GM19099 (cell line): Measurements from ENCODE around the gene MACC1.

Experiments
- POLR2A ChIP-seq: IDR thresholded peaks from 3 replicates; pipeline ENCODE4 v1.6.1; 2011; ENCODE audit warnings: low read depth; ENCODE audit not compliant: insufficient read length; ENCODE audit errors: extremely low read depth

MACC1 gene

DNA sequence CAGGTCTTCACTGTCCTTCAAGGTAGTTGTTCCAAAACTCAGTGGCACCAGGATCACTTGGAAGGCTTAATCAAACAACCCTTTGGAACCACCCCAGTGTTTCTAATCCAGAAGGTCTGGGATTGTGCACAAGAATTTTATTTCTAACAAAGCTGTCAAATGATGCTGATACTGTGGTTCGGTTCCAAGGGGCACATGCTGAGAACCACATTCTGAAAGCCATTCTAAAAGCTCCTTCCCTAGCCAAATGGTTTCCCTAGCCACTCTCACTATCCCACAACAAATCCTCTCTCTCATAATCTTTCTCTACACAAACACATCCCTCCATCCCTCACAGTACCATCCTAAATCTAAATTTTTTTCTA is 52.1 kb downstream of the MACC1 start:
- no peak for TF ChIP-seq POLR2A

DNA sequence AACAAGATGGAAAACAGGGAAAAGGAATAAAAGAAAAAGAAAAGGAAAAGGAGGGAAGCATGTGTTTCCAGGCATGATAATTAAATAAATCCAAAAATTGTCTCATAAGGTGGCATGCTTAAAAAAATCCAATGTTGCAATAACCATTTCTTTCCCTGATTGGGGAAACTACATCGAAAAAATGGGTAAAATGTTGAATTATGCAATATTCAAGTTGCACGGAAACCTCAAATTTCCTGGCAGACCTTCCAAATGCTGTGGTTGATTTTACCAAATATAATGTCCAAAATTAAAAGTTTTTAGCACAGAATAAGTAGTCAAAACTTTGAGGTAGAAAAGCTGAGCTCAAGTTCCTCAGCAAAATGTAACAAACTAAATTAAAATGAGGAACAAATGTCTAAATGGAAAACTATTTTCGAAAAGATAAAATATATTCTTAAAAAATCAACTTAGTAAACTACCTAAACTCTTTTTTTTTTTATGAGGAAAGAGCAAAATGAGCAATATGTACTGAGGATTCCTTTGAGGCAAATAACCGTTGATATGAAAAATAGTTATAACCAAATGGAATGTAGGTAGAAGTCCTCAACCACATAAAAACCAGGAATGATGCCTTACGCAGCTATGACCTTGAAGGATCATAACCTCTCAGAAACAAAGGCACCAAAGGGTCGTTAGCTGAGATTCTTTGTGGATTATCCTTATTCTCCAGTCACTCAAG is 52.6 kb downstream of the MACC1 start:
- no peak for TF ChIP-seq POLR2A

DNA sequence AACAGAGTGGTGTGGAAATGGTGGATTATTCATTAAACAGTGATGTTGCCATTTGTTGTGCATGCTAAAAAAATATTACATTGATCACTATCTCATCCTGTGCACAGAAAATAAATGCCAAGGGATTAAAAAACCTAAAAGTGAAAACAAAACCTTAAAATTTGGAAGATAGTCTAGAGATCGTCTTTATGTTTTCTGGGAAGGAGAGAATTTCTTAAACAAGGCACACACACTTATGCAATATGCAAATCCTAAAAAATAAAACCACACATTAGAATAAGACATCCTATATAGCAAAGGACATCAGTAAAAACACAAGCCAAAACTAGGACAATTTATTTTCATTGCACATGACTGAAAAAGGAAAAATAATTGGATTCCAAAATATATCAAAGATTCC is 54.5 kb downstream of the MACC1 start:
- TF ChIP-seq POLR2A: no peak

DNA sequence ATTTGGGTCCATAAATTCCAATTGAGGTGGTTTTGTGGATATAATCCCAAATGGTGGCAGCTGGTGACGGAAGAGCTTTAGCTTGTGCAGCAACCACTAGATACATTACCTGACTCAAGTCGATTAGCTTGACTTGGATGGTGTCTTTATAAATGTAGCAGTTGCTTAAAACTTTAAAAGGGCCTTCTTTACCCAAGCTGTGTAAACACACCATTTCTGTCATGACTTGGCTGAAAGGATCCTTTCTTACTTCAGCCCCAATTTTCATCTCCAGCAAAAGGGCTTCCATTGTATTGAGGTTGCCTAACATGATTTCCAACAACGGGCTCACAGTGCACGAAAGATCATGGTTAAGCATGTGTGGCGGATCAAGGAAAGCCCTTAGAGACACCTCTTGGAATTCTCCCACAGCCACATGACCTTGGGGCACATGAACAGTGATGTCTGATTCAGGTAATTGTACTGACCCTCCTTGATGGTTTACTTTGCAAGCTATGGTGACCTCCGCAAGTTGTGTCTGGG is 57.9 kb downstream of the MACC1 start:
- no peak for TF ChIP-seq POLR2A

DNA sequence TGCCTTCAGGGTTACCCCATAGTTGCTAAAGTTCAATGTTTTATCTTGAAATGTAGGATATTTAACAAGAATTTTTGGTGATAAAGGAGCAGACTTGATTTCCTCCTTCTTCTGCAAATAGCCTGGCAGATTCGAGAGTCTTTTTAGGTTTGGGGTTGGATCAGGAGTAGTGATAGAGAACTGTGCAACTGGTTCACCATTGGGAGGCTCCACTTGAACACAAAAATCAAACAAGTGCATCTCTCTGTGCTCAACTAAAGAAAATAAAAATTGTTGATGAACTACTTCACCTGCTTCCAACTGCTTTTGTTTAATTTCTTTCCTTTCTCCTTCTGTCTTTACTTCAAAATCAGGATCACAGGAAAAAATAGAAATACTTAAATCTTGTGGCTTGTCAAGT is 58.5 kb downstream of the MACC1 start:
- TF ChIP-seq POLR2A: no peak

DNA sequence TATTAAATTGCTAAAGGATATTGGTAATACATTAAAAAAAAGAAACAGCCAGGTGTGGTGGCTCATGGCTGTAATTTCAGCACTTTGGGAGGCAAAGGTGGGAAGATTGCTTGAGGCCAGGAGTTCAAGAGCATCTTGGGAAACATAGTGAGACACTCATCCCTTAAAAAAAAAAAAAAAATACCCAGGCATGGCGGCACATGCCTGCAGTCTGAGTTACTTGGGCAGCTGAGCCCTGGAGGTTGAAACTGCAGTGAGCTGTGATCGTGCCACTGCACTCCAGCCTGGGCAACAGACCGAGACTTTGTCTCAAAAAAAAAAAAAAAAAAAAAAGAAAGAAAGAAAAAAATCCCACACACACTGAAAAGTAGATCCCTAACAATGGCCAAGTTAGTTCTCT is 59.7 kb downstream of the MACC1 start:
- TF ChIP-seq POLR2A: no peak

DNA sequence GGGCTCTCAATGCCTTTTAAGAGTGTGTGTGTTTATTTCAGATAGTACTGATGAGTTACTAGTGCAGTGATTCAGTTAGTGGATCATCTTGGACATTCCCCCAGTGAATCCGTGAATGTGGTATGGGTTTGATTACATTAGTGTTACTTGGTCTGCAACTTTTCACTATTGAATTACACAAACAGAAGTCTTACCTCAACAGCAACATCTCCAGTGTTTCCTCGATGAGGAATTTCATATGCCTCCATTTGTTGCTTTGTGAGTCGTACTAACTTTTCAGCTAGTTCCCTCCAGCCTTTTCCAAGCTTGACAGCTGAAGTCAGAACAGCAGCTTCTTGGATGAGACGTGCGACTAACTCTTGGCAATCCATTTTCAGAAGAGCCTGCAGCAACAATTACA is 63.2 kb downstream of the MACC1 start:
- no peak for TF ChIP-seq POLR2A

DNA sequence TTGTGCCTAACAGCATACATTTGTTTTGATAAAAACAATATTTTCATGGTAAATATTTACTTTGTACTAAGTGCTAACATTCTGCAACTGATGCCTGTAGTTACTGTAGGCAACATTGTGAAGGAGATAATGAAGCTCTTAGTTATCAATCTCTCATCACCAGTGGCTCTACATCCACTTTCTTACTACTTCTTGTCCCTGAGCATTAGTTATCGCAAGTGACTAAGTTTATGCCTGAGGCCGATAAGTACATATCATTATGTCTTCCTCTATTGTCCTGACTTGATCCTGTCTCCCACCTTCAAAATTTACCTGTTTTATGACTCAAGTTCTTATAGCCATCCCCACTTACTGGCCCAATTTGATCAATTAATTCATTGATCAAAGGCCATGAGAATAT is 63.6 kb downstream of the MACC1 start:
- no peak for TF ChIP-seq POLR2A

DNA sequence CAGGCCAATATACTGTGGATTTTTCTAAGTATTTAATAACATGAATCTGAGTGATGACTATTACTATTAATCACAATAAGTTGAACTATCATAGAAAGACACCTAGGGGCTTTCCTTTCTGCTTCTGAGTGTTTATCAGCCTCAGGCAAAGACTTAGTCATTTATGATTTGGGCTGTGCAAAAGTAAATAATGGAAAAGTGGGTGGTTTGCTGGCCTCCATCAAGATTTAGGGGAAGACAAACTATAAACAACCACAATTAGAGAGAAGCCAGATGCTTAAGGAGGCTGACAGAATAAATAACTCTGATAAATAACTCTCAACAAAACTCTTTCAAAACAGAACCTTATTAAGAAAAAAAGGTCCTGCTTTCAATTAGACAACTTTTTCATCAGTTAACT is 64.7 kb downstream of the MACC1 start:
- TF ChIP-seq POLR2A: no peak

DNA sequence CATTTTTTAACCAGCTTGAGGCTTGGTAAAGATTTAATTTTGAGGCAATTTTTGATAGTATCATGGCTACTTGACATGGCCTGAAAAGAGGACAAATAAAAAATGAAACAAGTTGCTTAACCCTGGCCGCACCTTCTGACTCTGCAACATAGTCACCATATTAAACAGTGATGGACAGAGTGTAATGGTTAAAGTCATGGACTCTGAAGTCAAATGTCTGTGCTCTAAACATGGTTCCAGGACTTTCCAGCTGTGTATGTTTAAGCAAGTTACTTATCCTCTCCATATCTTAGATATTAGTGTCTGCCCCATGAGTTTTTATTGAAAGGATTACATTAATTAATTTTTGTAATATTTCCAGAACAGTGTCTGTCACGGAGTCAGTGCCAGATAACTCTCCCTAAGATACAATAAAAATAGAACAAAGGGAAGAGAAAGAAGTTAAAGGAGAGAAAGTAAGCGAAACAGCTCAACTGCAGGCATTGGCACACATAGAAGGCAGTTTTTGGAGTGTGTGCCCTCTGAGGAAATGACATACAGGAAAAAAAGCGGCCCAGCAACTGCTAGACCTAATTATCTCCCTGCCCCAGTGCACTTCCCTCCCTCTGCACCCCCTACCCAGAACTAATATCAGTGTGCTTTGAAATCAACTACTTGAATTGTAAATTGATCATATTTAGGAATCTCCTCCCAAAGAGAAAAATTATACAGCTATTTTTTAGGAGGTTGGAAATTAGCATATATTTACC is 65.3 kb downstream of the MACC1 start:
- no peak for TF ChIP-seq POLR2A

DNA sequence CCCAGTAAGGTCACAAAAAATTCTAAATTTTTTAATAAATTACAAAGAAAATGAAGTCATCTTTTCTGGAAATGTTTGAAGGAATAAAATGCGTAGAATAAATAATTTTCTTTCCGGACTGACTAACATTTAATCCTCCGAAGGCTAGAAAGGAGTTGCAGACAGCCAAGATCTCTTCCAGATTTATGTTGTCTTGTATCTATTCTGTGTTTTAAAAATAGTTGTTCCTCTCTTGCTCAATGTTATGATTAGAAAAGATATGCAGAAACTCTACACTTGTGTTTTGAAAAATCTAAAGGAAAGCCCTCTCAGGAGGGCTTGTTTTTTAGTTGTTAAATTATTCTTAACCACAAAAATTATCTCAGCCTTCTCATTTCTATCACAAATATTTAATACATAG is 70.7 kb downstream of the MACC1 start:
- TF ChIP-seq POLR2A: no peak

DNA sequence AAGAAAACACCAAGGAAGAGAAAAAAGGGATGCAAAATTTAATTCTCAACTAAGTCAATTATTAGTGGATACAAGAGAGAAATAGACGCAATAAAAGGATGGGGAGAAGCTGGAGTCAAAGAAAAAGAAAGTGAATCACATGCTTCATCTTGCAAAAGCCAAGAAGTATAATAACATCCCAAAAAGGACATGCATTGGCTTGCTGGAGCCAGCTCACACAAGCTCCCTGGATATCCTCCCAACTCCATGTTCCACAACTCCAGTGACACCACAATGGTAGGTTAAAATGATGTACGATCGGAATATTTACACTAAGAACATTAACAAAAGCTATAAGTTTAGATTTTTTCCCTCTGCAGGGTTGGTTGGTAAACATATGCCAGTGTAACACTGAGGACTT is 72.4 kb downstream of the MACC1 start:
- no peak for TF ChIP-seq POLR2A

DNA sequence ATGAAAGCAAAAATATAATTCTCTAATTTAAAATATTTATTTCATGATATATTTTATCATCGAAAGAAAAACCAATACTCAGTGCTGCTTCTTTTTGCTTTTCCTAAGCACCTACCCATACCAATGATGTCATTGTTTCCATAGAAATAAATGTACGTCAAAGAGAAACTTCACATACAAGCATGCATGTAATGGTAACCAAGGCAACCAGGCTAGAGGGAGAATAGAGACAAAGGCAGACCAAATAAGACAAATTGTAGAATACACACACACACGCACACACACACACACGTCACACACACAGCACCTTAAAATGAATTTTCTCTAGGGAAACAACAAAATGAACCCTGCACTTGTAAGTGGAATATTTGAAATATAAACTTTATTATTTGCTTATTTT is 75.5 kb downstream of the MACC1 start:
- TF ChIP-seq POLR2A: no peak

DNA sequence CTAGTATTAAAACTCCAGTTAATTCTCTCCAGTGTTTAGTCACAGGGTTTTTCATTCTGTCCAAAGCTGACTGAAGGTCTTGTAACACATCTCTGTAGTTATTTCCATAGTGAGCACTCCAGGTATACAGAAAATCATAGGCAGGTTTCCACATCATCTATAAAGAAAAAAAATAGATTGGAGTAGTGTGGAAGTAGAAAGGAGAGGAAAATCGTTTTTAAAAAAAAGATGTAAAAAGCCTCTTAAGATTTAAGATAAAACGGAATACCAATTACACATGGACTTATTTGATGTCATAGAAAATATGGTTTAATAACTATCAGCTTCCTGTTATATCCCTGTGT is 76.2 kb downstream of the MACC1 start:
- TF ChIP-seq POLR2A: no peak

DNA sequence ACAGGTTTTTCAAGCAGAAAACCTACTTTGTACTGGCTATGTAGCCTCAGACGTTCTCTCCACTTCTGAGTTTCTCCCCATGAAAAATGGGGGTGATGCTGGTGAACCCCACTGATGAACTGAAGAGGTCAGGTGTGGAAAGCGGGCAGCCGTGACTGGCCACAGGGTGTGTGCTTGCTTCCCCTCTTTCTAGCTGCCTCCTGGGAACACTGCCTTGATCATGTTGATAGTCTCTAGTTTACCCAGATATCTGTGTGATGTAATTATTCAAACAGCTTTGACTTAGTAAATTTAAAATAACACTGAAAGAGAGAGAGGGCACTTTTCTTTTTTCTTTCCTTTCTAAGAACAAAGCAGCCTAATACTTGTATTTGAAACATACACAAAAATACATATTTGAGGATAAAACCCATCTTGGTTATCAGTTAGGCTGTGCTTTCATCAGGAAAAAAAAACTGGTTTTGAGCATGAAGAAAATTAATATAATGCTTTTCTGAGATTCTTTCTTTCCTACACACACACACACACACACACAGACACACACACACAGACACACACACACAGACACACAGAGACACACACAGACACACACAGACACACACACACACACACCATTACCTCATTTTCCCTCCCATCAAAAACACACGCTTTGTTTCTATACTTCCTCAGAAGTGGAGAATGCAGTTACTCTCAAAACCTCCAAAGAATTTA is 76.7 kb downstream of the MACC1 start:
- TF ChIP-seq POLR2A: no peak

DNA sequence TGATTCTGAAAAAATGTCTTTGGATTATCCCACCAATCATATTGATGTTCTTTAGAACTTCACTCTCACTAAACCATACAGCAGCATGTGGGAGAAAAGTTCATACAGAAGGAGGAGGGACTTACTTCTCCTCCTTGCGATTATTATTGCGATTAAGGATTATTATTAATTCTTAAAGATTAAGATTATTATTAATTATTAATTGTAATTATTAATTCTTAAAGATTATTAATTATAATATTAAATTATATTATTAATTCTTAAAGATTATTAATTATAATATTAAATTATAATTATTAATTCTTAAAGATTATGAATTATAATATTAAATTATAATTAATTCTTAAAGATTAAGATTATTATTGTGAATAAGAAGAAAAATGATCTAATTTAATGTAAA is 80.5 kb downstream of the MACC1 start:
- TF ChIP-seq POLR2A: no peak
